IMR-90 (cell line): ENCODE measurements around the gene CUTA.

Experiments used
- BHLHE40 ChIP-seq: fragments of 150-350 bp; IDR thresholded peaks from 2 replicates; pipeline ENCODE4 v1.6.1; 2016; ENCODE audit warnings: mild to moderate bottlenecking, low read depth, low read length
- CEBPB ChIP-seq: IDR thresholded peaks from 2 replicates; pipeline ENCODE4 v1.6.1; 2012; ENCODE audit warnings: low read depth, low read length, improper control_type of control experiment
- FOS ChIP-seq: fragments of 150-350 bp; IDR thresholded peaks from 2 replicates; pipeline ENCODE4 v1.6.1; 2016; ENCODE audit warnings: low read depth, low read length
- MAFK ChIP-seq: IDR thresholded peaks from 2 replicates; pipeline ENCODE4 v1.6.1; 2012; ENCODE audit warnings: low read depth, low read length, improper control_type of control experiment
- MAZ ChIP-seq: IDR thresholded peaks from 2 replicates; pipeline ENCODE4 v1.6.1; 2012; ENCODE audit warnings: low read depth, mild to moderate bottlenecking, low read length, improper control_type of control experiment, moderate library complexity, borderline replicate concordance
- MXI1 ChIP-seq: IDR thresholded peaks from 2 replicates; pipeline ENCODE4 v1.6.1; 2012; ENCODE audit warnings: low read depth, mild to moderate bottlenecking, low read length, moderate library complexity, borderline replicate concordance
- NFE2L2 ChIP-seq: fragments of 150-350 bp; IDR thresholded peaks from 2 replicates; pipeline ENCODE4 v1.6.1; 2016; ENCODE audit warnings: low read depth, mild to moderate bottlenecking, low read length
- POLR2A ChIP-seq: IDR thresholded peaks from 2 replicates; pipeline ENCODE4 v1.6.1; 2012; ENCODE audit warnings: mild to moderate bottlenecking, low read depth, low read length
- RAD21 ChIP-seq: IDR thresholded peaks from 2 replicates; pipeline ENCODE4 v1.6.1; 2012; ENCODE audit warnings: low read length, improper control_type of control experiment
- RCOR1 ChIP-seq: IDR thresholded peaks from 2 replicates; pipeline ENCODE4 v1.6.1; 2012; ENCODE audit warnings: mild to moderate bottlenecking, low read length, improper control_type of control experiment; ENCODE audit not compliant: insufficient replicate concordance
- RFX5 ChIP-seq: IDR thresholded peaks from 2 replicates; pipeline ENCODE4 v1.8.0; 2012; ENCODE audit warnings: low read depth, mild to moderate bottlenecking, low read length, moderate library complexity
- SMC3 ChIP-seq: fragments of 150-350 bp; IDR thresholded peaks from 2 replicates; pipeline ENCODE4 v1.6.1; 2016; ENCODE audit warnings: low read depth, mild to moderate bottlenecking, antibody characterized with exemption, low read length, moderate library complexity
- USF2 ChIP-seq: fragments of 150-350 bp; IDR thresholded peaks from 2 replicates; pipeline ENCODE4 v1.6.1; 2017; ENCODE audit warnings: mild to moderate bottlenecking, antibody characterized with exemption, low read length, low read depth
- TF ChIP-seq, protein P1 (sequence below): conservative IDR thresholded peaks from 2 replicates; pipeline ENCODE4 v1.5.1; 2012; ENCODE audit warnings: mild to moderate bottlenecking, low read depth, low read length, improper control_type of control experiment

DNA sequence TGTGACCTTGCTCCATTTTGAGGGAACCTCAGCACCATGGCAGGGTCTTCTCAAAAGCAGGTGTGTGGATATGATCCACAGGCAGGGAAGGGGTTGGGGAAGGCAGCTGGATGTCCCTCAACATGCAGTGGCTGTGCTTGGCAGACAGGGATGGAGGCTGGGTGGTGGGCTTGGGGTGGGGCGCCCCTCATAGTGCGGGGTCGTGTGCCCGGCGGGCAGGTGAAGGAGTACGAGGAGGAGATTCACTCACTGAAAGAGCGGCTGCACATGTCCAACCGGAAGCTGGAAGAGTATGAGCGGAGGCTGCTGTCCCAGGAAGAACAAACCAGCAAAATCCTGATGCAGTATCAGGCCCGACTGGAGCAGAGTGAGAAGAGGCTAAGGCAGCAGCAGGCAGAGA is 28.4 kb upstream of the CUTA start:
- TF ChIP-seq POLR2A (no peak), CEBPB (no peak), SMC3 (no peak), FOS (no peak), RAD21 (no peak), RCOR1 (no peak), MXI1 (no peak), MAZ (no peak), MAFK (no peak), USF2 (no peak), NFE2L2 (no peak), BHLHE40 (no peak), RFX5 (no peak)
- TF ChIP-seq, protein P1, sequence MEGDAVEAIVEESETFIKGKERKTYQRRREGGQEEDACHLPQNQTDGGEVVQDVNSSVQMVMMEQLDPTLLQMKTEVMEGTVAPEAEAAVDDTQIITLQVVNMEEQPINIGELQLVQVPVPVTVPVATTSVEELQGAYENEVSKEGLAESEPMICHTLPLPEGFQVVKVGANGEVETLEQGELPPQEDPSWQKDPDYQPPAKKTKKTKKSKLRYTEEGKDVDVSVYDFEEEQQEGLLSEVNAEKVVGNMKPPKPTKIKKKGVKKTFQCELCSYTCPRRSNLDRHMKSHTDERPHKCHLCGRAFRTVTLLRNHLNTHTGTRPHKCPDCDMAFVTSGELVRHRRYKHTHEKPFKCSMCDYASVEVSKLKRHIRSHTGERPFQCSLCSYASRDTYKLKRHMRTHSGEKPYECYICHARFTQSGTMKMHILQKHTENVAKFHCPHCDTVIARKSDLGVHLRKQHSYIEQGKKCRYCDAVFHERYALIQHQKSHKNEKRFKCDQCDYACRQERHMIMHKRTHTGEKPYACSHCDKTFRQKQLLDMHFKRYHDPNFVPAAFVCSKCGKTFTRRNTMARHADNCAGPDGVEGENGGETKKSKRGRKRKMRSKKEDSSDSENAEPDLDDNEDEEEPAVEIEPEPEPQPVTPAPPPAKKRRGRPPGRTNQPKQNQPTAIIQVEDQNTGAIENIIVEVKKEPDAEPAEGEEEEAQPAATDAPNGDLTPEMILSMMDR = no peak
